HepG2 (cell line): ENCODE results near the gene KCNAB2. TPM values are rescaled to one million over a fixed set of nuclear protein-coding genes. Genes with fewer than 3 reads are reported as not detected.

ENCODE experiments used
- ATAC-seq: fragments of 200-7000 bp; cut with Tn5 transposase; 3 replicates; pipeline ENCODE4 v1.9.1; 2020; ENCODE audit warnings: mild to moderate bottlenecking, moderate library complexity
- BruUV-seq: library from RNA; stranded (reverse); fragments of 400-500 nt; replicated peaks from 2 replicates; lab custom pipeline; 2021; lab: Mats Ljungman, UMichigan
- CTCF ChIA-PET: fragments of 300-600 bp; formaldehyde crosslinking; extraction: SDS; loops from one replicate; lab custom pipeline; 2021; ENCODE audit warnings: low total read pairs, inconsistent platforms, low intra/inter-chr PET ratio; lab: Yijun Ruan, JAX
- POLR2A ChIA-PET: fragments of 350-600 bp; sonication (Branson Sonifier 250); formaldehyde crosslinking; loops from one replicate; lab custom pipeline; 2020; ENCODE audit warnings: antibody characterized with exemption, inconsistent platforms; lab: Yijun Ruan, JAX
- DNase-seq: peaks from one replicate; pipeline ENCODE4 v3.0.0-alpha.2; 2015; ENCODE audit warnings: low spot score
- FAIRE-seq: peaks from 3 replicates; lab custom pipeline; 2011; peaks lifted over from hg19 to GRCh38; lab: Jason Lieb, UNC
- H2AFZ ChIP-seq: one replicate; pipeline ENCODE4 v1.6.1; 2011; ENCODE audit warnings: low read length, inconsistent platforms
- H3K27ac ChIP-seq: fragments of 300-600 bp; 3 replicates; pipeline ENCODE4 v1.8.0; 2011; ENCODE audit warnings: mixed run types, mild to moderate bottlenecking, mixed read lengths, low read length, inconsistent platforms; ENCODE audit not compliant: insufficient read depth; ENCODE audit errors: extremely low read length
- H3K27me3 ChIP-seq, 2 experiments: fragments of 200-600 bp in 1 of 2; 2 replicates in 1 of 2; 3 replicates in 1 of 2; pipeline versions ENCODE4 v1.6.0 to v1.8.0; 2011; ENCODE audit warnings: low read length in 2 of 2, mild to moderate bottlenecking in 2 of 2, moderate library complexity in 2 of 2, inconsistent platforms in 1 of 2; ENCODE audit not compliant: insufficient read depth in 2 of 2, control insufficient read depth in 1 of 2
- H3K36me3 ChIP-seq, 2 experiments: fragments of 200-600 bp in 1 of 2; replicated peaks in 1 of 2; 2 replicates in 1 of 2; 3 replicates in 1 of 2; pipeline versions ENCODE4 v1.5.1 to v1.8.0; 2011; ENCODE audit warnings: low read length in 2 of 2, inconsistent platforms in 1 of 2; ENCODE audit not compliant: insufficient read depth in 2 of 2, control insufficient read depth in 1 of 2
- H3K4me1 ChIP-seq: 2 replicates; pipeline ENCODE4 v1.5.1; 2012; ENCODE audit warnings: low read length, inconsistent platforms; ENCODE audit not compliant: insufficient read depth
- H3K4me2 ChIP-seq: 2 replicates; pipeline ENCODE4 v1.6.0; 2011; ENCODE audit warnings: low read depth, low read length, inconsistent platforms
- H3K4me3 ChIP-seq, 3 experiments: fragments of 200-600 bp in 1 of 3; sonication (generic), shearing (Covaris generic) in 1 of 3; replicated peaks in 1 of 3; 2 replicates each; pipeline ENCODE4 v1.5.1; 2011 to 2016; ENCODE audit warnings: low read length in 3 of 3, inconsistent platforms in 2 of 3, low read depth in 2 of 3, mild to moderate bottlenecking in 2 of 3, control low read depth in 1 of 3, mixed read lengths in 1 of 3; ENCODE audit not compliant: insufficient read depth in 1 of 3
- H3K79me2 ChIP-seq: one replicate; pipeline ENCODE4 v1.6.1; 2011; ENCODE audit warnings: low read length, inconsistent platforms; ENCODE audit not compliant: insufficient read depth
- H3K9ac ChIP-seq: 2 replicates; pipeline ENCODE4 v1.6.0; 2011; ENCODE audit warnings: mild to moderate bottlenecking, low read depth, low read length, inconsistent platforms; ENCODE audit not compliant: insufficient read depth
- H3K9me3 ChIP-seq: 2 replicates; pipeline ENCODE4 v1.5.1; 2012; ENCODE audit warnings: mild to moderate bottlenecking, low read length
- H4K20me1 ChIP-seq: 2 replicates; pipeline ENCODE4 v1.6.0; 2011; ENCODE audit warnings: inconsistent platforms, mild to moderate bottlenecking, low read length, moderate library complexity; ENCODE audit not compliant: insufficient read depth
- KLF11 ChIP-seq: IDR thresholded peaks from 2 replicates; pipeline ENCODE4 v1.6.1; 2016; ENCODE audit warnings: missing compliant biosample characterization
- SRY ChIP-seq: sonication (generic); formaldehyde crosslinking; IDR thresholded peaks from 2 replicates; pipeline ENCODE4 v1.8.0; 2022; ENCODE audit warnings: mild to moderate bottlenecking, missing genetic modification reagents
- ZBTB38 ChIP-seq: sonication (generic); formaldehyde crosslinking; IDR thresholded peaks from 2 replicates; pipeline ENCODE4 v1.5.1; 2020; ENCODE audit warnings: mild to moderate bottlenecking, missing genetic modification reagents
- ZNF549 ChIP-seq: sonication (generic); formaldehyde crosslinking; IDR thresholded peaks from 2 replicates; pipeline ENCODE4 v1.5.0; 2020; ENCODE audit warnings: missing genetic modification reagents
- WGBS: methylation state at CpG from one replicate; pipeline ENCODE4 v1.1.6; 2017; ENCODE audit warnings: low lambda C conversion rate; 5-methylcytosine and 5-hydroxymethylcytosine counted together
- in situ Hi-C: cut with HindIII; loops from 2 replicates; pipeline ENCODE4 v1.10.0; 2017; ENCODE audit warnings: low pct_unique_long_range_greater_than_20kb; ENCODE audit not compliant: extremely low pct_ligation_motif_present
- intact Hi-C: fragments of 100-400 bp; cut with micrococcal nuclease; formaldehyde crosslinking; loops from one replicate; pipeline ENCODE4 v1.10.0; 2022; ENCODE audit not compliant: unreplicated experiment
- polyA plus RNA-seq, 8 experiments: library from polyadenylated mRNA; depleted of rRNA in 3 of 8; stranded (reverse) in 7 of 8; unstranded in 1 of 8; fragments of >200 nt; fragmentation: Illumina TruSeq in 4 of 8; extraction: Trizol in 4 of 8; gene quantifications; 2 replicates each; pipeline versions ENCODE4 v1.2.1 to v1.2.3, GENCODE V29; 2011 to 2016; ENCODE audit warnings: low read depth in 4 of 8, missing spikeins in 1 of 8, mixed read lengths in 1 of 8; ENCODE audit not compliant: insufficient read depth in 1 of 8
- total RNA-seq, 5 experiments: library from RNA; depleted of rRNA; stranded (reverse); fragments of >200 nt; fragmentation: Illumina TruSeq; extraction: Trizol; gene quantifications; 2 replicates each; pipeline ENCODE4 v1.2.3, GENCODE V29; 2016; ENCODE audit warnings: low read depth in 1 of 5
- TF ChIP-seq, protein P1 (sequence below): sonication (generic); formaldehyde crosslinking; IDR thresholded peaks from 2 replicates; pipeline ENCODE4 v1.5.1; 2020; ENCODE audit warnings: missing genetic modification reagents, mild to moderate bottlenecking, borderline replicate concordance
- TF ChIP-seq, protein P2 (sequence below): sonication (generic); formaldehyde crosslinking; IDR thresholded peaks from 2 replicates; pipeline ENCODE4 v1.4.0; 2020; ENCODE audit warnings: missing genetic modification reagents, borderline replicate concordance
- TF ChIP-seq, protein P3 (sequence below): sonication (generic); formaldehyde crosslinking; IDR thresholded peaks from 2 replicates; pipeline ENCODE4 v1.4.0; 2020; ENCODE audit warnings: low read depth, mild to moderate bottlenecking, missing genetic modification reagents
- TF ChIP-seq, protein P4 (sequence below): sonication (generic); formaldehyde crosslinking; IDR thresholded peaks from 2 replicates; pipeline ENCODE4 v1.5.1; 2020; ENCODE audit warnings: missing genetic modification reagents, mild to moderate bottlenecking, borderline replicate concordance

Gene KCNAB2
- total and polyA plus RNA-seq, 2 of the 13 experiments (the other 11 are each of a cell fraction or from before 2014, with no cell fraction given): 6.2 to 8.8 TPM

DNA sequence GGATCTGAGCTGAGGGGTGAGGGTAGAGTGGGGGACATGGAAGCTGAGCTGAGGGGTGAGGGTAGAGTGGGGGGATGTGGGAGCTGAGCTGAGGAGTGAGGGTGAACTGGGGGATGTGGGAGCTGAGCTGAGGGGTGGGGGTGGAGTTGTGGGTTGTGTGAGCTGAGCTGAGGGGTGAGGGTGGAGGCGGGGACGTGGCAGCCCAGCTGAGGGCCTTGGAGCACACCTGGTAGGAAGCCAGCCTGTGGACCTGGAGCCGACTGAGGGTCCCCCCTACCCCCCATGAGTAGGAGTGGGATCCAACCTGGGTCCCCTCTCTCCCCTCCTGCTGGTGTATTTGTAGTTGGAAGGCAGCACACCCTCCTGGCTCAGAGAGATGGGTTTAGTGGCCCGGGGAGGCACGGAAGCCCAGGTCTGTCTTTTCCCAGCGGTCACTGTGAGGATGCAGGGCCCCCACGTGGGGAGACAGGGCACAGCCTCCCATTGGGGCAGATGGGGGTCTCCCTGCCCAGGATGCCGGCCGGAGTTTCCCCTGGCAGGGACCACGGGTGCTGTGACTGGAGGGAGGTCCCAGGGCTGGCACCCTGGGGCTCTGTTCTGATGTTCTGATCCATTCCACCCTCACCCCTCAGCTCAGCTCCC lies 40.3 kb upstream of the KCNAB2 start:
- ChIA-PET POLR2A (no interaction called here), CTCF (no interaction called here)
- in situ Hi-C loops: no loop called here
- ATAC-seq (no peak), DNase-seq (no peak), FAIRE-seq (no peak)
- Histone ChIP-seq H4K20me1 (no peaks in the 10 kb centered on the region), H3K9me3 (no peaks in the 10 kb centered on the region), H3K4me3 (no peak overlapping the region), H2AFZ (no peak overlapping the region), H3K36me3 (no peaks in the 10 kb centered on the region), H3K27ac (no peak overlapping the region), H3K4me2 (no peak overlapping the region), H3K9ac (no peak overlapping the region), H3K4me1 (peaks cover 57% of the 10 kb centered on the region), H3K79me2 (no peaks in the 10 kb centered on the region), H3K27me3 (peaks cover 0 to 4% of the 10 kb centered on the region in 2 experiments; a peak in 1 of 5 replicates)
- BruUV-seq: no TSS peak
- TF ChIP-seq SRY: no peak
- TF ChIP-seq, protein P1, sequence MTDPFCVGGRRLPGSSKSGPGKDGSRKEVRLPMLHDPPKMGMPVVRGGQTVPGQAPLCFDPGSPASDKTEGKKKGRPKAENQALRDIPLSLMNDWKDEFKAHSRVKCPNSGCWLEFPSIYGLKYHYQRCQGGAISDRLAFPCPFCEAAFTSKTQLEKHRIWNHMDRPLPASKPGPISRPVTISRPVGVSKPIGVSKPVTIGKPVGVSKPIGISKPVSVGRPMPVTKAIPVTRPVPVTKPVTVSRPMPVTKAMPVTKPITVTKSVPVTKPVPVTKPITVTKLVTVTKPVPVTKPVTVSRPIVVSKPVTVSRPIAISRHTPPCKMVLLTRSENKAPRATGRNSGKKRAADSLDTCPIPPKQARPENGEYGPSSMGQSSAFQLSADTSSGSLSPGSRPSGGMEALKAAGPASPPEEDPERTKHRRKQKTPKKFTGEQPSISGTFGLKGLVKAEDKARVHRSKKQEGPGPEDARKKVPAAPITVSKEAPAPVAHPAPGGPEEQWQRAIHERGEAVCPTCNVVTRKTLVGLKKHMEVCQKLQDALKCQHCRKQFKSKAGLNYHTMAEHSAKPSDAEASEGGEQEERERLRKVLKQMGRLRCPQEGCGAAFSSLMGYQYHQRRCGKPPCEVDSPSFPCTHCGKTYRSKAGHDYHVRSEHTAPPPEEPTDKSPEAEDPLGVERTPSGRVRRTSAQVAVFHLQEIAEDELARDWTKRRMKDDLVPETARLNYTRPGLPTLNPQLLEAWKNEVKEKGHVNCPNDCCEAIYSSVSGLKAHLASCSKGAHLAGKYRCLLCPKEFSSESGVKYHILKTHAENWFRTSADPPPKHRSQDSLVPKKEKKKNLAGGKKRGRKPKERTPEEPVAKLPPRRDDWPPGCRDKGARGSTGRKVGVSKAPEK (CRISPR knock-in tag): no peak
- TF ChIP-seq ZNF549: no peak
- TF ChIP-seq, protein P2, sequence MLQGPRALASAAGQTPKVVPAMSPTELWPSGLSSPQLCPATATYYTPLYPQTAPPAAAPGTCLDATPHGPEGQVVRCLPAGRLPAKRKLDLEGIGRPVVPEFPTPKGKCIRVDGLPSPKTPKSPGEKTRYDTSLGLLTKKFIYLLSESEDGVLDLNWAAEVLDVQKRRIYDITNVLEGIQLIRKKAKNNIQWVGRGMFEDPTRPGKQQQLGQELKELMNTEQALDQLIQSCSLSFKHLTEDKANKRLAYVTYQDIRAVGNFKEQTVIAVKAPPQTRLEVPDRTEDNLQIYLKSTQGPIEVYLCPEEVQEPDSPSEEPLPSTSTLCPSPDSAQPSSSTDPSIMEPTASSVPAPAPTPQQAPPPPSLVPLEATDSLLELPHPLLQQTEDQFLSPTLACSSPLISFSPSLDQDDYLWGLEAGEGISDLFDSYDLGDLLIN: no peak
- no peak for TF ChIP-seq ZBTB38 (CRISPR knock-in tag)
- no peak for TF ChIP-seq KLF11
- TF ChIP-seq, protein P3, sequence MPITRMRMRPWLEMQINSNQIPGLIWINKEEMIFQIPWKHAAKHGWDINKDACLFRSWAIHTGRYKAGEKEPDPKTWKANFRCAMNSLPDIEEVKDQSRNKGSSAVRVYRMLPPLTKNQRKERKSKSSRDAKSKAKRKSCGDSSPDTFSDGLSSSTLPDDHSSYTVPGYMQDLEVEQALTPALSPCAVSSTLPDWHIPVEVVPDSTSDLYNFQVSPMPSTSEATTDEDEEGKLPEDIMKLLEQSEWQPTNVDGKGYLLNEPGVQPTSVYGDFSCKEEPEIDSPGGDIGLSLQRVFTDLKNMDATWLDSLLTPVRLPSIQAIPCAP: no peak
- TF ChIP-seq, protein P4, sequence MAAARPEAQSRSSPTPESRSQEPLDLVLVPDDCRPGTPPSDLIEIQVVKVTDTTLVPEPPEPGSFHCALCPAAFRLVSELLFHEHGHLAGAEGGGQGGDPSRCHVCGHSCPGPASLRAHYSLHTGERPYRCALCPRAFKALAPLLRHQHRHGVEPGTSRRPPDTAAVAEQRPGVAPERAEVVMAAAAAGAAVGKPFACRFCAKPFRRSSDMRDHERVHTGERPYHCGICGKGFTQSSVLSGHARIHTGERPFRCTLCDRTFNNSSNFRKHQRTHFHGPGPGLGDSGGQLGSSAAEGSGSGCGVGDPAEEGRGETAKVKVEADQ: no peak
- intact Hi-C loops: no loop called here
- WGBS: 65% methylated on average over 5 of the region's 10 CpGs
